GM13976 (cell line): Measurements from ENCODE around the gene ZNF609.

ENCODE experiments used
- DNase-seq: peaks from one replicate; pipeline ENCODE4 v3.0.0; 2012; ENCODE audit warnings: low spot score
- CTCF ChIP-seq: IDR thresholded peaks from 2 replicates; pipeline ENCODE4 v1.5.1; 2012; ENCODE audit warnings: borderline replicate concordance, mild to moderate bottlenecking; ENCODE audit not compliant: insufficient read depth; ENCODE audit errors: extremely low read depth, missing control alignments, control extremely low read depth
- in situ Hi-C: fragments of 300-500 bp; cut with MboI; formaldehyde crosslinking; loops from one replicate; pipeline ENCODE4 v1.12.0; 2022; ENCODE audit warnings: low sequenced_read_pairs, mixed read lengths, inconsistent platforms; ENCODE audit not compliant: unreplicated experiment

Gene ZNF609

GRCh38 chr15:64611085-64611725, 150.8 kb downstream of the ZNF609 start:
- TF ChIP-seq CTCF: no peak
- in situ Hi-C loops: no loop called here
- DNase-seq: no peak

- no peak for TF ChIP-seq CTCF
- in situ Hi-C loops: no loop called here
- no peak for DNase-seq
These were observed 154.1 kb downstream of the ZNF609 start for GRCh38 chr15:64614519-64614918.

- in situ Hi-C loops: no loop called here
- no peak for DNase-seq
- TF ChIP-seq CTCF: no peak
These were observed 157.3 kb downstream of the ZNF609 start for GRCh38 chr15:64617727-64618126.

GRCh38 chr15:64618138-64618537, 157.8 kb downstream of the ZNF609 start:
- DNase-seq: no peak
- in situ Hi-C loops: no loop called here
- no peak for TF ChIP-seq CTCF

- in situ Hi-C loops: no loop called here
- TF ChIP-seq CTCF: no peak
- DNase-seq: no peak
These were observed 158.2 kb downstream of the ZNF609 start for GRCh38 chr15:64618540-64618939.

- no peak for DNase-seq
- no peak for TF ChIP-seq CTCF
- in situ Hi-C loops: no loop called here
These were observed 159.8 kb downstream of the ZNF609 start for GRCh38 chr15:64619880-64620839.
